Dendritic cell treated with granulocyte-macrophage colony-stimulating factor and Interleukin-4, amounts not matched to agents 40 ng/mL and 50 ng/mL, for 4 days (primary cell): Measurements from ENCODE around the gene KNDC1.

ENCODE experiments used
- H3K27ac Mint-ChIP-seq: one replicate; pipeline ENCODE4 v1.8.0; 2022; ENCODE audit warnings: mild to moderate bottlenecking, mixed read lengths
- H3K27me3 Mint-ChIP-seq: one replicate; pipeline ENCODE4 v1.8.0; 2022; ENCODE audit warnings: mild to moderate bottlenecking, mixed read lengths
- H3K36me3 Mint-ChIP-seq: one replicate; pipeline ENCODE4 v1.8.0; 2022; ENCODE audit warnings: low read depth, mixed read lengths
- H3K4me1 Mint-ChIP-seq: one replicate; pipeline ENCODE4 v1.8.0; 2022; ENCODE audit warnings: low read depth, mixed read lengths
- H3K4me3 Mint-ChIP-seq: one replicate; pipeline ENCODE4 v1.8.0; 2022; ENCODE audit warnings: mild to moderate bottlenecking, moderate library complexity, mixed read lengths
- H3K9me3 Mint-ChIP-seq: one replicate; pipeline ENCODE4 v1.8.0; 2022; ENCODE audit warnings: mixed read lengths
- intact Hi-C: fragments of 100-400 bp; cut with micrococcal nuclease; formaldehyde crosslinking; loops from one replicate; pipeline ENCODE4 v1.15.0; 2022

The KNDC1 gene

GRCh38 chr10:133179651-133180050 lies 19.6 kb downstream of the KNDC1 start:
- intact Hi-C loops: no loop called here
- Mint-ChIP-seq H3K4me3 (no peak overlapping the region), H3K27me3 (peaks cover 9% of the 10 kb centered on the region), H3K9me3 (peaks cover 31% of the 10 kb centered on the region), H3K36me3 (no peaks in the 10 kb centered on the region), H3K4me1 (peaks cover 2% of the 10 kb centered on the region), H3K27ac (no peak overlapping the region)

- no peaks in the 10 kb centered on the region for H3K4me1 Mint-ChIP-seq
- no peaks in the 10 kb centered on the region for H3K36me3 Mint-ChIP-seq
- no peak overlapping the region for H3K4me3 Mint-ChIP-seq
- no peak overlapping the region for H3K27ac Mint-ChIP-seq
- intact Hi-C loops: no loop called here
- peaks cover 24% of the 10 kb centered on the region for H3K9me3 Mint-ChIP-seq
- H3K27me3 Mint-ChIP-seq: peaks cover 9% of the 10 kb centered on the region
Observed at GRCh38 chr10:133180192-133180964, 20.4 kb downstream of the KNDC1 start.

GRCh38 chr10:133180965-133181639 lies 21.1 kb downstream of the KNDC1 start:
- H3K27ac Mint-ChIP-seq: no peak overlapping the region
- no peak overlapping the region for H3K4me3 Mint-ChIP-seq
- H3K27me3 Mint-ChIP-seq: peaks cover 9% of the 10 kb centered on the region
- H3K9me3 Mint-ChIP-seq: peaks cover 17% of the 10 kb centered on the region
- intact Hi-C loops: no loop called here
- no peaks in the 10 kb centered on the region for H3K4me1 Mint-ChIP-seq
- no peaks in the 10 kb centered on the region for H3K36me3 Mint-ChIP-seq

GRCh38 chr10:133182190-133182589 lies 22.2 kb downstream of the KNDC1 start:
- peaks cover 9% of the 10 kb centered on the region for H3K27me3 Mint-ChIP-seq
- H3K27ac Mint-ChIP-seq: no peak overlapping the region
- no peak overlapping the region for H3K4me3 Mint-ChIP-seq
- peaks cover 10% of the 10 kb centered on the region for H3K9me3 Mint-ChIP-seq
- no peaks in the 10 kb centered on the region for H3K36me3 Mint-ChIP-seq
- H3K4me1 Mint-ChIP-seq: no peaks in the 10 kb centered on the region
- intact Hi-C loops: no loop called here

- Mint-ChIP-seq H3K4me1 (no peaks in the 10 kb centered on the region), H3K27ac (no peak overlapping the region), H3K9me3 (peaks cover 2% of the 10 kb centered on the region), H3K27me3 (peaks cover 9% of the 10 kb centered on the region), H3K4me3 (no peak overlapping the region), H3K36me3 (no peaks in the 10 kb centered on the region)
- intact Hi-C loops: no loop called here
Observed at GRCh38 chr10:133182791-133183645, 23.0 kb downstream of the KNDC1 start.

GRCh38 chr10:133183646-133184378 lies 23.8 kb downstream of the KNDC1 start:
- intact Hi-C loops: no loop called here
- H3K4me3 Mint-ChIP-seq: no peak overlapping the region
- no peaks in the 10 kb centered on the region for H3K4me1 Mint-ChIP-seq
- H3K9me3 Mint-ChIP-seq: no peaks in the 10 kb centered on the region
- H3K27ac Mint-ChIP-seq: no peak overlapping the region
- H3K27me3 Mint-ChIP-seq: peaks cover 8% of the 10 kb centered on the region
- no peaks in the 10 kb centered on the region for H3K36me3 Mint-ChIP-seq

- Mint-ChIP-seq H3K4me1 (no peaks in the 10 kb centered on the region), H3K4me3 (no peak overlapping the region), H3K27me3 (peaks cover 6% of the 10 kb centered on the region), H3K9me3 (no peaks in the 10 kb centered on the region), H3K36me3 (no peaks in the 10 kb centered on the region), H3K27ac (no peak overlapping the region)
- intact Hi-C loops: no loop called here
Observed at GRCh38 chr10:133184591-133185244, 24.7 kb downstream of the KNDC1 start.

- no peak overlapping the region for H3K27ac Mint-ChIP-seq
- peaks cover 7% of the 10 kb centered on the region for H3K27me3 Mint-ChIP-seq
- no peaks in the 10 kb centered on the region for H3K9me3 Mint-ChIP-seq
Observed at GRCh38 chr10:133185421-133185820, 25.4 kb downstream of the KNDC1 start.

GRCh38 chr10:133185916-133186315 lies 25.9 kb downstream of the KNDC1 start:
- Mint-ChIP-seq H3K9me3 (no peaks in the 10 kb centered on the region), H3K27me3 (peaks cover 6% of the 10 kb centered on the region), H3K4me1 (no peaks in the 10 kb centered on the region), H3K27ac (no peak overlapping the region), H3K4me3 (no peak overlapping the region), H3K36me3 (no peaks in the 10 kb centered on the region)
- intact Hi-C loops: no loop called here

More at GRCh38 chr10:133185421-133185820, 25.4 kb downstream of the KNDC1 start:
- Mint-ChIP-seq H3K4me3 (no peak overlapping the region), H3K4me1 (no peaks in the 10 kb centered on the region), H3K36me3 (no peaks in the 10 kb centered on the region)
- intact Hi-C loops: no loop called here

GRCh38 chr10:133186416-133187090 lies 26.5 kb downstream of the KNDC1 start:
- Mint-ChIP-seq H3K27me3 (peaks cover 6% of the 10 kb centered on the region), H3K36me3 (no peaks in the 10 kb centered on the region), H3K4me3 (no peak overlapping the region), H3K9me3 (no peaks in the 10 kb centered on the region), H3K4me1 (no peaks in the 10 kb centered on the region), H3K27ac (no peak overlapping the region)
- intact Hi-C loops: no loop called here

GRCh38 chr10:133187091-133187905 lies 27.3 kb downstream of the KNDC1 start:
- Mint-ChIP-seq H3K4me1 (no peaks in the 10 kb centered on the region), H3K36me3 (no peaks in the 10 kb centered on the region), H3K27ac (no peak overlapping the region), H3K27me3 (peaks cover 11% of the 10 kb centered on the region), H3K9me3 (no peaks in the 10 kb centered on the region), H3K4me3 (no peak overlapping the region)
- intact Hi-C loops: no loop called here
